ENCODE data around the gene AGAP1. TPM values are rescaled to one million over a fixed set of nuclear protein-coding genes. Genes with fewer than 3 reads are reported as not detected.

The AGAP1 gene
- total RNA-seq, 6 experiments from 2014 or later: 8.1 to 11.2 (median 9.8) TPM

GRCh38 chr2:235516257-235516656 is 22.4 kb downstream of the AGAP1 start:
- peaks cover 0 to 28% (median 4%) of the 10 kb centered on the region in 4 donors for H3K4me1 ChIP-seq
- WGBS (ENCODE audit: insufficient coverage, low coverage, low lambda C conversion rate, missing lambda C conversion rate): 83% methylated on average over 1 of the region's 6 CpGs
- TF ChIP-seq CTCF (IDR thresholded peaks at IDR 0.05): no peak
- TF ChIP-seq POLR2A (IDR thresholded peaks at IDR 0.05): no peak
- H3K27ac ChIP-seq: no peak overlapping the region
- DNase-seq (no peak), ATAC-seq (no peak)
- H3K4me3 ChIP-seq: no peak overlapping the region
- intact Hi-C loops (cut with DNase I): no loop called here
- H3K27me3 ChIP-seq: no peaks in the 10 kb centered on the region
- no peaks in the 10 kb centered on the region for H3K9me3 ChIP-seq
- H3K36me3 ChIP-seq: no peaks in the 10 kb centered on the region

- WGBS (ENCODE audit: insufficient coverage, low coverage, low lambda C conversion rate, missing lambda C conversion rate): 68% methylated on average over 6 of the region's 11 CpGs
- H3K27me3 ChIP-seq: no peaks in the 10 kb centered on the region
- intact Hi-C loops (cut with DNase I): no loop called here
- peaks cover 0 to 15% (median 2%) of the 10 kb centered on the region in 4 donors for H3K4me1 ChIP-seq
- TF ChIP-seq POLR2A (IDR thresholded peaks at IDR 0.05) (no peak), CTCF (IDR thresholded peaks at IDR 0.05) (no peak)
- H3K36me3 ChIP-seq: no peaks in the 10 kb centered on the region
- H3K27ac ChIP-seq: no peak overlapping the region
- no peak for DNase-seq
- H3K4me3 ChIP-seq: no peak overlapping the region
- ATAC-seq: no peak
- H3K9me3 ChIP-seq: no peaks in the 10 kb centered on the region
Observed at GRCh38 chr2:235518322-235519090, 24.7 kb downstream of the AGAP1 start.

- no peak overlapping the region for H3K4me3 ChIP-seq
- H3K27me3 ChIP-seq: no peaks in the 10 kb centered on the region
- intact Hi-C loops (cut with DNase I): no loop called here
- ATAC-seq (no peak), DNase-seq (no peak)
- H3K4me1 ChIP-seq: peaks cover 0 to 2% (median 0%) of the 10 kb centered on the region in 4 donors
- no peak overlapping the region for H3K27ac ChIP-seq
- no peaks in the 10 kb centered on the region for H3K9me3 ChIP-seq
- TF ChIP-seq CTCF (IDR thresholded peaks at IDR 0.05): no peak
- no peak for TF ChIP-seq POLR2A (IDR thresholded peaks at IDR 0.05)
- WGBS (ENCODE audit: insufficient coverage, low coverage, low lambda C conversion rate, missing lambda C conversion rate): 71% methylated on average over 5 of the region's 6 CpGs
- no peaks in the 10 kb centered on the region for H3K36me3 ChIP-seq
Observed at GRCh38 chr2:235520787-235521186, 26.9 kb downstream of the AGAP1 start.

GRCh38 chr2:235521844-235522243 is 28.0 kb downstream of the AGAP1 start:
- H3K4me1 ChIP-seq: peaks cover 0 to 2% (median 0%) of the 10 kb centered on the region in 4 donors
- ATAC-seq (peak in 2 of 4 donors; percentile 61 to 74), DNase-seq (no peak)

More at GRCh38 chr2:235521844-235522243, 28.0 kb downstream of the AGAP1 start:
- H3K27ac ChIP-seq: no peak overlapping the region
- no peaks in the 10 kb centered on the region for H3K9me3 ChIP-seq
- TF ChIP-seq CTCF (IDR thresholded peaks at IDR 0.05): no peak
- TF ChIP-seq POLR2A (IDR thresholded peaks at IDR 0.05): no peak
- H3K36me3 ChIP-seq: no peaks in the 10 kb centered on the region
- no peak overlapping the region for H3K4me3 ChIP-seq
- intact Hi-C loops (cut with DNase I): no loop called here
- no peaks in the 10 kb centered on the region for H3K27me3 ChIP-seq
- WGBS (ENCODE audit: insufficient coverage, low coverage, low lambda C conversion rate, missing lambda C conversion rate): 35% methylated on average over 6 of the region's 6 CpGs

All from right lobe of liver (tissue), 6 donors.